Karpas-422 (cell line): Measurements from ENCODE around the gene LRIG3. TPM values are rescaled to one million over a fixed set of nuclear protein-coding genes. Genes with fewer than 3 reads are reported as not detected.
"Not testable (repeated sequence)": the region's sequence is repeated elsewhere in the genome, so short reads cannot be mapped to it uniquely, and the experiment has no call there.

Experiments used
- DNase-seq: peaks from one replicate; pipeline ENCODE4 v3.0.0-alpha.2; 2015
- H2AFZ ChIP-seq: fragments of 200-600 bp; sonication (generic); 2 replicates; pipeline ENCODE4 v1.6.1; 2014; ENCODE audit warnings: antibody characterized with exemption, low read length, mixed read lengths
- H3K27ac ChIP-seq: fragments of 200-600 bp; sonication (generic); 2 replicates; pipeline ENCODE4 v1.5.1; 2014; ENCODE audit warnings: mild to moderate bottlenecking, low read length, moderate library complexity
- H3K27me3 ChIP-seq: fragments of 200-600 bp; sonication (generic); 2 replicates; pipeline ENCODE4 v1.6.1; 2014; ENCODE audit warnings: low read length, mixed read lengths
- H3K36me3 ChIP-seq: fragments of 200-600 bp; sonication (generic); 2 replicates; pipeline ENCODE4 v1.6.1; 2014; ENCODE audit warnings: low read length, mixed read lengths; ENCODE audit not compliant: insufficient read depth
- H3K4me1 ChIP-seq: fragments of 200-600 bp; sonication (generic); 2 replicates; pipeline ENCODE4 v1.6.1; 2014; ENCODE audit warnings: mild to moderate bottlenecking, low read length, mixed read lengths
- H3K4me2 ChIP-seq: fragments of 200-600 bp; sonication (generic); 2 replicates; pipeline ENCODE4 v1.6.1; 2014; ENCODE audit warnings: low read length, low read depth, mild to moderate bottlenecking; ENCODE audit not compliant: poor library complexity, severe bottlenecking
- H3K4me3 ChIP-seq: fragments of 200-600 bp; sonication (generic); 2 replicates; pipeline ENCODE4 v1.5.1; 2014; ENCODE audit warnings: mild to moderate bottlenecking, antibody characterized with exemption, low read length, mixed read lengths
- H3K79me2 ChIP-seq: fragments of 200-600 bp; sonication (generic); 2 replicates; pipeline ENCODE4 v1.6.1; 2014; ENCODE audit warnings: mild to moderate bottlenecking, low read length, mixed read lengths
- H3K9ac ChIP-seq: fragments of 200-600 bp; sonication (generic); 2 replicates; pipeline ENCODE4 v1.6.0; 2014; ENCODE audit warnings: low read length
- H3K9me2 ChIP-seq: fragments of 200-600 bp; sonication (generic), shearing (Covaris generic); replicated peaks from 2 replicates; pipeline ENCODE4 v1.6.0; 2014; ENCODE audit warnings: mild to moderate bottlenecking, low read length, moderate library complexity; ENCODE audit not compliant: insufficient read depth
- H3K9me3 ChIP-seq: fragments of 300-700, 200-600 bp; sonication (generic); 2 replicates; pipeline ENCODE4 v1.6.1; 2014; ENCODE audit warnings: low read length, mixed read lengths
- H4K20me1 ChIP-seq: fragments of 200-600 bp; sonication (generic); 2 replicates; pipeline ENCODE4 v1.6.1; 2014; ENCODE audit warnings: mild to moderate bottlenecking, antibody characterized with exemption, low read length, low read depth; ENCODE audit not compliant: insufficient read depth
- total RNA-seq: library from RNA; depleted of rRNA; stranded (reverse); fragments of >200 nt; shearing (Covaris generic); gene quantifications from 2 replicates; pipeline ENCODE4 v1.2.3, GENCODE V29; 2014; ENCODE audit warnings: low replicate concordance

Gene LRIG3
- total RNA-seq, 1 experiment from 2014 or later: not detected

GRCh38 chr12:58905422-58905821 lies 14.9 kb downstream of the LRIG3 start:
- H3K9me3 ChIP-seq: no peaks in the 10 kb centered on the region
- no peak overlapping the region for H3K4me3 ChIP-seq
- H3K27me3 ChIP-seq: no peaks in the 10 kb centered on the region
- H3K9me2 ChIP-seq: no peaks in the 10 kb centered on the region
- H2AFZ ChIP-seq: no peak overlapping the region
- no peak overlapping the region for H3K4me2 ChIP-seq
- no peak for DNase-seq
- H3K9ac ChIP-seq: no peak overlapping the region
- H3K4me1 ChIP-seq: no peaks in the 10 kb centered on the region
- no peak overlapping the region for H3K27ac ChIP-seq
- H3K36me3 ChIP-seq: no peaks in the 10 kb centered on the region
- H4K20me1 ChIP-seq: no peaks in the 10 kb centered on the region
- no peaks in the 10 kb centered on the region for H3K79me2 ChIP-seq

- not testable (repeated sequence) for H4K20me1 ChIP-seq, H3K4me3 ChIP-seq, H3K4me2 ChIP-seq, H3K27me3 ChIP-seq, H2AFZ ChIP-seq, H3K9ac ChIP-seq, H3K27ac ChIP-seq, H3K4me1 ChIP-seq, H3K79me2 ChIP-seq, H3K9me2 ChIP-seq, DNase-seq, H3K9me3 ChIP-seq, H3K36me3 ChIP-seq
Measured at GRCh38 chr12:58902726-58903125, 17.6 kb downstream of the LRIG3 start.

- H3K79me2 ChIP-seq: no peaks in the 10 kb centered on the region
- no peaks in the 10 kb centered on the region for H3K36me3 ChIP-seq
- H3K9me2 ChIP-seq: no peaks in the 10 kb centered on the region
- H2AFZ ChIP-seq: no peak overlapping the region
- H4K20me1 ChIP-seq: no peaks in the 10 kb centered on the region
- no peaks in the 10 kb centered on the region for H3K9me3 ChIP-seq
- H3K4me2 ChIP-seq: no peak overlapping the region
- no peaks in the 10 kb centered on the region for H3K4me1 ChIP-seq
- H3K27me3 ChIP-seq: no peaks in the 10 kb centered on the region
- no peak for DNase-seq
- no peak overlapping the region for H3K4me3 ChIP-seq
- H3K27ac ChIP-seq: no peak overlapping the region
- H3K9ac ChIP-seq: no peak overlapping the region
Measured at GRCh38 chr12:58901664-58902063, 18.6 kb downstream of the LRIG3 start.

DNA sequence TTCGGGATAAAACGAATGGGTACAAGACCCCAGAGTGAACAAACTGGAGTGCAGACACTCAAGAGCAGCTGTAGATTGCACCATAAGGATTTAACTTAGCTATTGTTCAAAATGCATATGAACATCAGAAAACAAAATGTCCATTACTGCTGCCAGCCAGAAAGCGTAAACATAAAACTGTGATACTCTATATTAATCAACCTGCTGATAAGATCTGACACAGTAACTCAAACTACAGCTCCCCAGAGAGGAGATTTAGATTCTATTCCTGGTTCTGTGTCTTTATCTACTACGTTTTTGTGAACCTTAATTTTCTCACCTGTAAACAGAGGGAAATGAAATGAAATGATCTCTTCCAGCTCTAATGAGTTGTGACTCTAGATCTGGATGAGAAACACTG lies 22.3 kb downstream of the LRIG3 start:
- H3K4me3 ChIP-seq: no peak overlapping the region

GRCh38 chr12:58896278-58896677 lies 24.0 kb downstream of the LRIG3 start:
- Histone ChIP-seq H3K27ac (no peak overlapping the region), H3K79me2 (no peaks in the 10 kb centered on the region)

More for the DNA sequence above, 22.3 kb downstream of the LRIG3 start:
- no peaks in the 10 kb centered on the region for H3K79me2 ChIP-seq
- no peak overlapping the region for H3K9ac ChIP-seq
- H3K9me3 ChIP-seq: no peaks in the 10 kb centered on the region
- no peak overlapping the region for H2AFZ ChIP-seq
- H4K20me1 ChIP-seq: no peaks in the 10 kb centered on the region
- no peak overlapping the region for H3K4me2 ChIP-seq
- H3K36me3 ChIP-seq: no peaks in the 10 kb centered on the region
- H3K27me3 ChIP-seq: no peaks in the 10 kb centered on the region
- no peak for DNase-seq
- H3K27ac ChIP-seq: no peak overlapping the region
- no peaks in the 10 kb centered on the region for H3K9me2 ChIP-seq
- H3K4me1 ChIP-seq: no peaks in the 10 kb centered on the region

GRCh38 chr12:58895053-58895452 lies 25.3 kb downstream of the LRIG3 start:
- no peak overlapping the region for H3K4me3 ChIP-seq
- no peak overlapping the region for H3K27ac ChIP-seq
- H3K79me2 ChIP-seq: no peaks in the 10 kb centered on the region
- no peak overlapping the region for H3K9ac ChIP-seq
- H2AFZ ChIP-seq: no peak overlapping the region
- no peaks in the 10 kb centered on the region for H3K27me3 ChIP-seq
- no peaks in the 10 kb centered on the region for H3K4me1 ChIP-seq
- H3K9me3 ChIP-seq: no peaks in the 10 kb centered on the region
- no peak for DNase-seq
- no peak overlapping the region for H3K4me2 ChIP-seq
- H3K9me2 ChIP-seq: no peaks in the 10 kb centered on the region
- H4K20me1 ChIP-seq: no peaks in the 10 kb centered on the region
- H3K36me3 ChIP-seq: no peaks in the 10 kb centered on the region

More at GRCh38 chr12:58896278-58896677, 24.0 kb downstream of the LRIG3 start:
- H3K9ac ChIP-seq: no peak overlapping the region
- H3K4me1 ChIP-seq: no peaks in the 10 kb centered on the region
- H3K4me3 ChIP-seq: no peak overlapping the region
- H3K27me3 ChIP-seq: no peaks in the 10 kb centered on the region
- H3K36me3 ChIP-seq: no peaks in the 10 kb centered on the region
- no peaks in the 10 kb centered on the region for H3K9me2 ChIP-seq
- H3K4me2 ChIP-seq: no peak overlapping the region
- H2AFZ ChIP-seq: no peak overlapping the region
- H4K20me1 ChIP-seq: no peaks in the 10 kb centered on the region
- no peak for DNase-seq
- H3K9me3 ChIP-seq: no peaks in the 10 kb centered on the region

- no peaks in the 10 kb centered on the region for H3K27me3 ChIP-seq
- H3K4me2 ChIP-seq: no peak overlapping the region
- no peaks in the 10 kb centered on the region for H3K9me2 ChIP-seq
- H3K9ac ChIP-seq: no peak overlapping the region
- H4K20me1 ChIP-seq: no peaks in the 10 kb centered on the region
- no peaks in the 10 kb centered on the region for H3K36me3 ChIP-seq
- H3K4me3 ChIP-seq: no peak overlapping the region
- no peaks in the 10 kb centered on the region for H3K4me1 ChIP-seq
- no peak overlapping the region for H2AFZ ChIP-seq
- H3K79me2 ChIP-seq: no peaks in the 10 kb centered on the region
- no peaks in the 10 kb centered on the region for H3K9me3 ChIP-seq
- DNase-seq: no peak
- H3K27ac ChIP-seq: no peak overlapping the region
Measured at GRCh38 chr12:58894040-58894439, 26.3 kb downstream of the LRIG3 start.

GRCh38 chr12:58893495-58893894 lies 26.8 kb downstream of the LRIG3 start:
- H3K9me2 ChIP-seq: no peaks in the 10 kb centered on the region
- H3K36me3 ChIP-seq: no peaks in the 10 kb centered on the region
- no peaks in the 10 kb centered on the region for H3K9me3 ChIP-seq
- H3K4me3 ChIP-seq: no peak overlapping the region
- H3K79me2 ChIP-seq: no peaks in the 10 kb centered on the region
- H3K27ac ChIP-seq: no peak overlapping the region
- H4K20me1 ChIP-seq: no peaks in the 10 kb centered on the region
- H3K4me2 ChIP-seq: no peak overlapping the region
- DNase-seq: no peak
- no peaks in the 10 kb centered on the region for H3K27me3 ChIP-seq
- no peak overlapping the region for H3K9ac ChIP-seq
- H2AFZ ChIP-seq: no peak overlapping the region
- H3K4me1 ChIP-seq: no peaks in the 10 kb centered on the region

GRCh38 chr12:58889557-58889956 lies 30.7 kb downstream of the LRIG3 start:
- no peak overlapping the region for H3K27ac ChIP-seq
- no peak overlapping the region for H3K9ac ChIP-seq
- no peaks in the 10 kb centered on the region for H3K9me2 ChIP-seq
- H4K20me1 ChIP-seq: no peaks in the 10 kb centered on the region
- H2AFZ ChIP-seq: no peak overlapping the region
- no peak overlapping the region for H3K4me2 ChIP-seq
- H3K4me3 ChIP-seq: no peak overlapping the region
- DNase-seq: no peak
- H3K27me3 ChIP-seq: no peaks in the 10 kb centered on the region
- H3K36me3 ChIP-seq: no peaks in the 10 kb centered on the region
- no peaks in the 10 kb centered on the region for H3K79me2 ChIP-seq
- H3K9me3 ChIP-seq: no peaks in the 10 kb centered on the region
- H3K4me1 ChIP-seq: no peaks in the 10 kb centered on the region
